IPS-11a (cell line): ENCODE results near the gene CGB7.

Source experiments
- H3K4me3 ChIP-seq: one replicate; pipeline ENCODE4 v1.5.1; 2013; ENCODE audit warnings: low read depth, low read length, control low read depth

The CGB7 gene

DNA sequence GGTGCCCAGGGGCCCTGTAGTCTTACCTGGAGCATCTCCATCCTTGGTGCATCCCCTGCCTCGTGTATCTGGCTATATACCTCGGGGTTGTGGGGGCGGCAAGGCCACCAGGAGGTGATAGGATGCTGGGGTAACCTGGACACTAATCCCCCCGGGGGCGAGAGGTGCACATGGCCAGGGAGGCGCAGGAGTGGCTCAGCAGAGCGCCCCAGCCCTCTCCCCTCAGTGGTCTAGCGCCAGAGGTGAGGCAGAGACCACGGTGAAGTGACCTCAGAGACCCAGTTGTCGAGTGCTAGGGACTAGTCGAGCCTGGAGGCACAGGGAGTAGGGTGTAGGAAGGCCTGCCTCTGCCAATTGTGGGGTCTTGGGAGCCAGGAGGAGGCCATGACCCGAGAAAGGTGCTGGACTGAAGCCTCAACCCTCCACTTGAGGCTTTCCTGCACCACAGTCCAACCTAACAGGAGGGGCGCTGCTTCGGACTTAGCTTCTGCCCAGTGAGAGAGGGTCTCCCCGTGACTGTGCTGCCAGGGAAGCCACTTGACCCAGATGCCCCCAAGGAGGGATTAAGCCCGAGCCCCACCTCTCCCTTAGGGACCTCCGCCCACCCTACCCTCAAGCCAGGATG lies 40.4 kb downstream of the CGB7 start, which contains the start of gene LHB:
Gene LHB (minus strand): TSS at position 51 of the 625 bp plus-strand sequence. CDS start 10 bp downstream, at position 41.
- H3K4me3 ChIP-seq = peak within 1 kb of the TSS; percentile 20

DNA sequence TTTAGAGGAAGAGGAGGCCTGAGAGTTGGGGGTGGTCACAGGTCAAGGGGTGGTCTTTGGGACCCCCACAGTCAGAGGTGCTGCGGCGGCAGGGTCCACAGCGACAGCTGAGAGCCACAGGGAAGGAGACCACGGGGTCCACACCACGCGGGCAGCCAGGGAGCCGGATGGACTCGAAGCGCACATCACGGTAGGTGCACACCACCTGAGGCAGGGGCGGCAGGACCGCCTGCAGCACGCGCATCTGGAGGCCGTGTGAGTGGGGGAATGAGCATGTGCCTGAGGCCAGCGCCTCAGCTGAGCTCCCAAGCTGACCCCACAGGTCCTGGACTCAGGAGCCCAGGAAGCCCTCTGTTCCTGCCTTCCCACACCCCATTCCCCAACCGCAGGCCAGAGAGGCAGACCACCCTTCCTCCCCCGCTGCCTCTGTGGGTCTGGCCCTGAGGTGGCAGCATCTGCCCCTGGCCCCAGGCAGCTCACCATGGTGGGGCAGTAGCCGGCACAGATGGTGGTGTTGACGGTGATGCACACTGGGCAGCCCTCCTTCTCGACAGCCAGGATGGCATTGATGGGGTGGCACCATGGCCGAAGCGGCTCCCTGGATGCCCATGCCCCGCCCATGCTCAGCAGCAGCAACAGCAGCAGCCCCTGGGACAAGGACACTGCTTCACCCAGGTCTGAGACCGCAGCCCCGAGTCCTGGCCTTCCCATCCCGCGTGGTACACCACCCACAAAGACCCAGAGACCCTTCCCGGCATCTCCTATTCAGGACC lies 41.3 kb downstream of the CGB7 start:
- H3K4me3 ChIP-seq = no peak overlapping the region

DNA sequence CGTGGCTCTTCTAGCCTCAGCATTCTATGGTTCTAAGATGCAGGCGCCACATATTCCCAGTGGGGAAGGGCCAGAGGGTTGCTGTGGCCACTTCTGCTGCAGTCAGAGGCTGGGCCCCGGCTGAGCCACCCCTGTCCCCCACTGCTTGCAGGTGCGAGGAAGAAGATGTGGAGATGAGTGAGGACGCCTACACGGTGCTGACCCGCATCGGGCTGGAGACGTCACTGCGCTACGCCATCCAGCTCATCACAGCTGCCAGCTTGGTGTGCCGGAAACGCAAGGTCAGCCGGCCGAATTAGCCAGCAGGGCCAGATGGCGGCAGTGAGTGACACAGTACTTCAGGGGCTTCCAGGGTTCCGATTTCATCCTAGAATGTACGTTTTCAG lies 42.7 kb downstream of the CGB7 start:
- H3K4me3 ChIP-seq = no peak overlapping the region

DNA sequence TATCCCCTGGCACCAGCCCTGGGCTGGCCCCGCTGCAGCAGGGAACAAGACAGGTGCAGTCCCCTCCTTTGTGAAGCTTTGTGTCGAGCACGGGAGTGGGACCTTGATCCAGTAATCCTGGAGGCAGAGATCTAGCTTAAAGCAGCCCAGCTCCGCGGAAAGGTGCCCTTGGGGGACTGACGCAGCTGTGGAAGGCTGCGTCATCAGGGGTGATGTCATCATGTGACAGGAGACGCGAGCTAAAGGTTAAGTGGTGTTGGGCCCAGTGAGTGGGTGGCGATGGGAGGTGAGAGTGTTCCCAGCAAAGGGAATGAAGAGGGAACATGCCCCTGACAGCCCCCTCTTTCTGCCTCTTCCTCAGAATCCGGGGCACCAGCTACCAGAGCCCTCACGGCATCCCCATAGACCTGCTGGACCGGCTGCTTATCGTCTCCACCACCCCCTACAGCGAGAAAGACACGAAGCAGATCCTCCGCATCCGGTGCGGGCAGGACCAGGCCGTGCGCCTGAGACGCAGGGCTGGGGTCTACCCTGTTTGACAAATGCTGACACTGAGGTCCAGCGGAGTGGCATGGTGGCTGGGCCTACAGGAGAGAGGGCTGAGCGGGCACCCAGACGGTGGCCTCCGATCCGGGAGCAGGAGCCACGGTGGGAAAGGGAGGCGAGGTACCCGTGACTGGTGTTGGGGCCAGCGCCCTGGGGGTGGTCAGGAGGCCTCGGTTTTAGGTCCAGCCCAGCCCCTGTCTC lies 43.3 kb downstream of the CGB7 start:
- H3K4me3 ChIP-seq = no peak overlapping the region

DNA sequence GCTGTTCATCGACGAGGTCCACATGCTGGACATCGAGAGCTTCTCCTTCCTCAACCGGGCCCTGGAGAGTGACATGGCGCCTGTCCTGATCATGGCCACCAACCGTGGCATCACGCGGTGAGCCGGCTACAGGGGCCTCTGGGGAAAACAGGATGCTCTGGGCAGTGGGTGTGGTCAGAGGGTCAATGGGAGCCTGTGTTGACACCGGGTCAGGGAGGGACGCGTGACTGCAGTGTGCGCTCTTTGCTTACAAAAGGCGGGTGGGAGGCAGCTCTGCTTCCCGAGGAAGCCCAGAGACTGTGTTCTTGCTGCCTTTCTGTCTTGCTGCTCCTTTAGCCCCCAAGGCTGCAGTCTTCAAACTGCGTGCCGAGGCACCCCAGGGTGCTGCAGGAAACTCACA lies 46.4 kb downstream of the CGB7 start:
- no peak overlapping the region for H3K4me3 ChIP-seq

DNA sequence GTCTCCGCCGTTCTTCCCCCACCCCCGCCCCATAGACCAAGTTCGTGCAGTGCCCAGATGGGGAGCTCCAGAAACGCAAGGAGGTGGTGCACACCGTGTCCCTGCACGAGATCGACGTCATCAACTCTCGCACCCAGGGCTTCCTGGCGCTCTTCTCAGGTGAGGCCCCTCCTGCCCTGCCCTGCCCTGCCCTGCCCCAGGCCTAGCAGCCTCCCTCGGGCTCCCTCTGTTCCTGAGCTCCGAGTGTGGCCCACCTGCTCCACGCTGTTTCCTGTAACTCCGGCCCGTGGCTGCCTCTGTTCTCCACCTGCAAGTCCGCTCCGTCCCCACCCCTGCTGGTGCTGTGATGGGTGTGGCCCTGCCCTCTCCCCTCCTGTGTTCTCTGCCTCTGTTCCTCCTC lies 47.1 kb downstream of the CGB7 start:
- no peak overlapping the region for H3K4me3 ChIP-seq

DNA sequence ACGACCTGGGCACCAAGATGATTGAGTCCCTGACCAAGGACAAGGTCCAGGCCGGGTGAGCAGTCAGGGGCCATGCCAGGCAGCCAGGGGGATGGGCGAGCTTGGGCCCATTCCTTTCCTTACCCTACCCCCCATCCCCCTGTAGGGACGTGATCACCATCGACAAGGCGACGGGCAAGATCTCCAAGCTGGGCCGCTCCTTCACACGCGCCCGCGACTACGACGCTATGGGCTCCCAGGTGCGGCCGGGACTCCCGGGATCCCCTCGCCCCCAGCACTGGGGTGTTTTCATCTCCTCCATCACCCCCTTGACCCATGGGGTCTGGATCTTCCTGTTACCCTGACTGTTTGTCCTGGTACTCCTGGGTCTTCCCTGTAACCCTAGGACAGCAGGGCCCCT lies 47.7 kb downstream of the CGB7 start:
- H3K4me3 ChIP-seq = no peak overlapping the region

DNA sequence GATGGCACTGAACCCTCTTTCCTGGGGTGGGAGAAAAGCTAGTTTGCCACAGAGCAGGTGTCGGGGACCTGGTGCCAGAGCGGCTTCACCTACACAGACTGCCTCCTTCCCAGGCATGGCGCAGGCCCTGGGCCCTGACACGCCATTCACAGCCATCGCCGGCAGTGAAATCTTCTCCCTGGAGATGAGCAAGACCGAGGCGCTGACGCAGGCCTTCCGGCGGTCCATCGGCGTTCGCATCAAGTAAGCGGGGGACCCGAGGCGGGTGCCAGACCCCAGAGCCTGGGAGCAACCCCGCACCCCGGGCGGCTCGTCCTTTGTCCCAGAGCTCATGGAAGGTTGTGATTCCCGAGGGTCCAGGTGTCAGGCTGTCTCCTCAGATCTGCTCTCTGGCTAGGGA lies 50.6 kb downstream of the CGB7 start:
- no peak overlapping the region for H3K4me3 ChIP-seq

DNA sequence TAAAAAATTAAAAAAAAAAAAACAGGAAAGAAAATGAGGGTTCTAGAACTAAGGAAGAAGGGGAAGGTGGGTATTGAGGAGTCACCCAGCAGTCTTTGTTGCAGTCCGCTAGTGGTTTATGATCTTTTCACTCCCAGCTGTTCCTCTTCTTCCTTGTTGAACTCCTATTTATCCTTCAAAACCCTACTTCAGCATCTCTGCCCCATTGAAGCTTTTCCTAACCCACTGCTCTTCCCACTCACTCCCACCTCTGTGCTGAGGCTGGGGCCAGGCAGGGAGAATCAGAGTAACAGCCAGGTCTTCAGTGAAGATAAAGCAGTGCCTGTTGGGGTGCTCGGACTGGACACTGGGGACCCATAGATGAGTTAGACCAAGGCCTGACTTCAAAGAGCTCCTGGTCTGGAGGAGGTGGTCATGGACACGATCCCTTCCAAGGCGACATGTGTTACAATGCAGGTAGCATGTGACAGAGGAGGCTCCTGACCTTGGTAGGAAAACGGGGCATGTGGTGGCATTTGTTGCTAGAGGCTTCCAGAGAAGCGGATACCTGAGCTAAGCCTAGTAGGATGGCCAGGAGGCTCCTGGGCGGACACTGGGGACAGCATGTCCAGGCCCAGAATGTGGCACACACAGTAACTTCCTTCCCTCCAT lies 52.5 kb downstream of the CGB7 start:
- H3K4me3 ChIP-seq = no peak overlapping the region
